ENCODE measurements around the gene SOX5.
"Not testable (repeated sequence)": the region's sequence is repeated elsewhere in the genome, so short reads cannot be mapped to it uniquely, and the experiment has no call there.

SOX5 gene

DNA sequence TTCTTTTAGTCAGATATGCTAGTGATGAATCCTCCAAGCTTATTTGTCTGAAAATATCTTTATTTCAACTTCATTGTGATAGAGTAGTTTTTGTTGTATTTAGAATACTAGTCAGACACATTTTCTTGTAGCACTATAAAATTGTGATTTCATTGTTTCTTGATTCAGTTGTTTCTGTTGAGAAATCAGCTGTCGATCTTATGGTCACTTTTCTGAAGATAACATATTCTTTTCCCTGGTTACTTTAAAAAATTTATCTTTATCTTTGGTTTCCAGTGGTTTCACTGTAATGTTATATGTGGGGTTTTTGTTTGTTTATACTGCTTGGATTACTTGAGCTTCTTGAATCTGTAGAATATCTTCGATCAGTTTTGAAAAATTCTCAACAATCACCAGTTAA, 426.1 kb downstream of the SOX5 start:
- Histone ChIP-seq H3K36me3 (ENCODE audit: insufficient read depth, low read length) (no peaks in the 10 kb centered on the region), H3K27me3 (ENCODE audit: insufficient read depth, low read length, poor library complexity, severe bottlenecking) (no peaks in the 10 kb centered on the region), H2AFZ (ENCODE audit: low read length) (no peak overlapping the region), H3K4me2 (ENCODE audit: low read depth, low read length, poor library complexity, severe bottlenecking) (no peak overlapping the region), H3K79me2 (ENCODE audit: insufficient read depth, low read length) (no peaks in the 10 kb centered on the region), H3K9ac (ENCODE audit: low read depth, low read length, poor library complexity, severe bottlenecking) (no peak overlapping the region), H3F3A (ENCODE audit: low read depth) (no peaks in the 10 kb centered on the region), H3K9me2 (replicated peaks; ENCODE audit: low read depth, low read length) (no peaks in the 10 kb centered on the region), H3K4me1 (ENCODE audit: insufficient read depth, low read length, poor library complexity, severe bottlenecking) (no peaks in the 10 kb centered on the region), H3K9me3 (ENCODE audit: insufficient read depth, low read depth, low read length) (peaks cover 4% of the 10 kb centered on the region; the same call in 1 of the 2 replicates), H4K20me1 (ENCODE audit: insufficient read depth, low read length, poor library complexity, severe bottlenecking) (no peaks in the 10 kb centered on the region), H3K4me3 (ENCODE audit: low read length, poor library complexity, severe bottlenecking) (no peak overlapping the region)
- no peak for TF ChIP-seq EZH2phosphoT487 (IDR thresholded peaks at IDR 0.05; ENCODE audit: borderline replicate concordance)
- TF ChIP-seq CTCF (conservative IDR thresholded peaks at IDR 0.05; ENCODE audit: low read length), result no peak

DNA sequence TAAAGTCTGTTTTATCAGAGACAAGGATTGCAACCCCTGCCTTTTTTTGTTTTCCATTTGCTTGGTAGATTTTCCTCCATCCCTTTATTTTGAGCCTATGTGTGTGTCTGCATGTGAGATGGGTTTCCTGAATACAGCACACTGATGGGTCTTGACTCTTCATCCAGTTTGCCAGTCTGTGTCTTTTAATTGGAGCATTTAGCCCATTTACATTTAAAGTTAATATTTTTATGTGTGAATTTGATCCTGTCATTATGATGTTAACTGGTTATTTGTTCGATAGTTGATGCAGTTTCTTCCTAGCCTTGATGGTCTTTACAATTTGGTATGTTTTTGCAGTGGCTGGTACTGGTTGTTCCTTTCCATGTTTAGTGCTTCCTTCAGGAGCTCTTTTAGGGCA, 430.0 kb downstream of the SOX5 start:
- not testable (repeated sequence) for H3K4me3 ChIP-seq (ENCODE audit: low read length, poor library complexity, severe bottlenecking); H3K9me2 ChIP-seq (replicated peaks; ENCODE audit: low read depth, low read length); H3K79me2 ChIP-seq (ENCODE audit: insufficient read depth, low read length); H3K36me3 ChIP-seq (ENCODE audit: insufficient read depth, low read length); H3K4me2 ChIP-seq (ENCODE audit: low read depth, low read length, poor library complexity, severe bottlenecking); H3K27me3 ChIP-seq (ENCODE audit: insufficient read depth, low read length, poor library complexity, severe bottlenecking); H3K4me1 ChIP-seq (ENCODE audit: insufficient read depth, low read length, poor library complexity, severe bottlenecking); H3K9me3 ChIP-seq (ENCODE audit: insufficient read depth, low read depth, low read length); H3K9ac ChIP-seq (ENCODE audit: low read depth, low read length, poor library complexity, severe bottlenecking); H3F3A ChIP-seq (ENCODE audit: low read depth); H4K20me1 ChIP-seq (ENCODE audit: insufficient read depth, low read length, poor library complexity, severe bottlenecking); H2AFZ ChIP-seq (ENCODE audit: low read length)

GRCh38 chr12:23515785-23516184, 433.7 kb downstream of the SOX5 start:
- H3K9ac ChIP-seq (ENCODE audit: low read depth, low read length, poor library complexity, severe bottlenecking); H3K79me2 ChIP-seq (ENCODE audit: insufficient read depth, low read length); H3K4me1 ChIP-seq (ENCODE audit: insufficient read depth, low read length, poor library complexity, severe bottlenecking); H2AFZ ChIP-seq (ENCODE audit: low read length); H3K9me3 ChIP-seq (ENCODE audit: insufficient read depth, low read depth, low read length); H3F3A ChIP-seq (ENCODE audit: low read depth); H3K36me3 ChIP-seq (ENCODE audit: insufficient read depth, low read length); H3K27me3 ChIP-seq (ENCODE audit: insufficient read depth, low read length, poor library complexity, severe bottlenecking); H3K4me3 ChIP-seq (ENCODE audit: low read length, poor library complexity, severe bottlenecking); H3K9me2 ChIP-seq (replicated peaks; ENCODE audit: low read depth, low read length); H4K20me1 ChIP-seq (ENCODE audit: insufficient read depth, low read length, poor library complexity, severe bottlenecking); H3K4me2 ChIP-seq (ENCODE audit: low read depth, low read length, poor library complexity, severe bottlenecking): not testable (repeated sequence)

- Histone ChIP-seq H3K27me3 (ENCODE audit: insufficient read depth, low read length, poor library complexity, severe bottlenecking) (no peaks in the 10 kb centered on the region), H3K9me3 (ENCODE audit: insufficient read depth, low read depth, low read length) (no peaks in the 10 kb centered on the region), H3K9ac (ENCODE audit: low read depth, low read length, poor library complexity, severe bottlenecking) (no peak overlapping the region), H3K4me1 (ENCODE audit: insufficient read depth, low read length, poor library complexity, severe bottlenecking) (no peaks in the 10 kb centered on the region), H3K9me2 (replicated peaks; ENCODE audit: low read depth, low read length) (no peaks in the 10 kb centered on the region), H4K20me1 (ENCODE audit: insufficient read depth, low read length, poor library complexity, severe bottlenecking) (no peaks in the 10 kb centered on the region), H3K79me2 (ENCODE audit: insufficient read depth, low read length) (no peaks in the 10 kb centered on the region), H3F3A (ENCODE audit: low read depth) (no peaks in the 10 kb centered on the region), H2AFZ (ENCODE audit: low read length) (no peak overlapping the region), H3K4me3 (ENCODE audit: low read length, poor library complexity, severe bottlenecking) (no peak overlapping the region), H3K4me2 (ENCODE audit: low read depth, low read length, poor library complexity, severe bottlenecking) (no peak overlapping the region), H3K36me3 (ENCODE audit: insufficient read depth, low read length) (no peaks in the 10 kb centered on the region)
- TF ChIP-seq EZH2phosphoT487 (IDR thresholded peaks at IDR 0.05; ENCODE audit: borderline replicate concordance) (no peak), CTCF (conservative IDR thresholded peaks at IDR 0.05; ENCODE audit: low read length) (no peak)
These were observed 439.0 kb downstream of the SOX5 start for GRCh38 chr12:23510484-23510883.

GRCh38 chr12:23509832-23510231, 439.6 kb downstream of the SOX5 start:
- not testable (repeated sequence) for H2AFZ ChIP-seq (ENCODE audit: low read length); H3K9ac ChIP-seq (ENCODE audit: low read depth, low read length, poor library complexity, severe bottlenecking)

GRCh38 chr12:23507785-23508184, 441.7 kb downstream of the SOX5 start:
- not testable (repeated sequence) for H3K4me1 ChIP-seq (ENCODE audit: insufficient read depth, low read length, poor library complexity, severe bottlenecking); H3K9me2 ChIP-seq (replicated peaks; ENCODE audit: low read depth, low read length); H2AFZ ChIP-seq (ENCODE audit: low read length); H3K9me3 ChIP-seq (ENCODE audit: insufficient read depth, low read depth, low read length); H3K9ac ChIP-seq (ENCODE audit: low read depth, low read length, poor library complexity, severe bottlenecking); H3K79me2 ChIP-seq (ENCODE audit: insufficient read depth, low read length); H3K4me2 ChIP-seq (ENCODE audit: low read depth, low read length, poor library complexity, severe bottlenecking); H4K20me1 ChIP-seq (ENCODE audit: insufficient read depth, low read length, poor library complexity, severe bottlenecking); H3K4me3 ChIP-seq (ENCODE audit: low read length, poor library complexity, severe bottlenecking); H3K36me3 ChIP-seq (ENCODE audit: insufficient read depth, low read length); H3F3A ChIP-seq (ENCODE audit: low read depth); H3K27me3 ChIP-seq (ENCODE audit: insufficient read depth, low read length, poor library complexity, severe bottlenecking)

More at GRCh38 chr12:23509832-23510231, 439.6 kb downstream of the SOX5 start:
- not testable (repeated sequence) for H3K4me3 ChIP-seq (ENCODE audit: low read length, poor library complexity, severe bottlenecking); H3K9me3 ChIP-seq (ENCODE audit: insufficient read depth, low read depth, low read length); H3K9me2 ChIP-seq (replicated peaks; ENCODE audit: low read depth, low read length); H3K79me2 ChIP-seq (ENCODE audit: insufficient read depth, low read length); H3K27me3 ChIP-seq (ENCODE audit: insufficient read depth, low read length, poor library complexity, severe bottlenecking); H3K4me1 ChIP-seq (ENCODE audit: insufficient read depth, low read length, poor library complexity, severe bottlenecking); H4K20me1 ChIP-seq (ENCODE audit: insufficient read depth, low read length, poor library complexity, severe bottlenecking); H3K4me2 ChIP-seq (ENCODE audit: low read depth, low read length, poor library complexity, severe bottlenecking); H3K36me3 ChIP-seq (ENCODE audit: insufficient read depth, low read length); H3F3A ChIP-seq (ENCODE audit: low read depth)
